Ascending aorta (tissue), 2 donors: Measurements from ENCODE around the gene VPS51. TPM values are rescaled to one million over a fixed set of nuclear protein-coding genes. Genes with fewer than 3 reads are reported as not detected.

ENCODE experiments used
- DNase-seq, 2 donors: peaks; one replicate each; pipeline ENCODE4 v3.0.0-alpha.2; 2019; ENCODE audit warnings: low spot score in 2 of 2
- H3K27ac ChIP-seq, 2 donors: fragments of 200-600 bp; sonication (generic); one replicate each; pipeline ENCODE4 v1.5.1; 2016 to 2017; ENCODE audit warnings: mild to moderate bottlenecking in 1 of 2
- H3K27me3 ChIP-seq: fragments of 200-600 bp; sonication (generic); one replicate; pipeline ENCODE4 v1.5.1; 2017
- H3K36me3 ChIP-seq, 2 donors: fragments of 200-600 bp; sonication (generic); one replicate each; pipeline ENCODE4 v1.5.1; 2016
- H3K4me1 ChIP-seq, 2 donors: fragments of 200-600 bp; sonication (generic); one replicate each; pipeline ENCODE4 v1.5.1; 2016 to 2017; ENCODE audit warnings: mild to moderate bottlenecking in 1 of 2
- H3K4me3 ChIP-seq, 2 donors: fragments of 200-600 bp; sonication (generic); one replicate each; pipeline ENCODE4 v1.5.1; 2016 to 2017; ENCODE audit warnings: mild to moderate bottlenecking in 1 of 2
- H3K9me3 ChIP-seq, 2 donors: fragments of 200-600 bp; sonication (generic); one replicate each; pipeline ENCODE4 v1.5.1; 2016
- intact Hi-C: fragments of 100-400 bp; cut with DNase I; formaldehyde crosslinking; loops from one replicate; pipeline ENCODE4 v1.15.1; 2023
- total RNA-seq: library from RNA; depleted of rRNA; stranded (reverse); fragments of >200 nt; gene quantifications from one replicate; pipeline ENCODE4 v1.1.0, GENCODE V29; 2016
- TF ChIP-seq, protein P1 (sequence below), 3 experiments: fragments of 200-600 bp in 2 of 3; fragments of 450-650 bp in 1 of 3; sonication (generic) in 2 of 3; IDR thresholded peaks; one replicate each; pipeline ENCODE4 v1.5.1; 2016 to 2019; ENCODE audit warnings: antibody characterized with exemption in 3 of 3, mild to moderate bottlenecking in 1 of 3, moderate library complexity in 1 of 3

VPS51 gene
- total RNA-seq: 226 TPM

DNA sequence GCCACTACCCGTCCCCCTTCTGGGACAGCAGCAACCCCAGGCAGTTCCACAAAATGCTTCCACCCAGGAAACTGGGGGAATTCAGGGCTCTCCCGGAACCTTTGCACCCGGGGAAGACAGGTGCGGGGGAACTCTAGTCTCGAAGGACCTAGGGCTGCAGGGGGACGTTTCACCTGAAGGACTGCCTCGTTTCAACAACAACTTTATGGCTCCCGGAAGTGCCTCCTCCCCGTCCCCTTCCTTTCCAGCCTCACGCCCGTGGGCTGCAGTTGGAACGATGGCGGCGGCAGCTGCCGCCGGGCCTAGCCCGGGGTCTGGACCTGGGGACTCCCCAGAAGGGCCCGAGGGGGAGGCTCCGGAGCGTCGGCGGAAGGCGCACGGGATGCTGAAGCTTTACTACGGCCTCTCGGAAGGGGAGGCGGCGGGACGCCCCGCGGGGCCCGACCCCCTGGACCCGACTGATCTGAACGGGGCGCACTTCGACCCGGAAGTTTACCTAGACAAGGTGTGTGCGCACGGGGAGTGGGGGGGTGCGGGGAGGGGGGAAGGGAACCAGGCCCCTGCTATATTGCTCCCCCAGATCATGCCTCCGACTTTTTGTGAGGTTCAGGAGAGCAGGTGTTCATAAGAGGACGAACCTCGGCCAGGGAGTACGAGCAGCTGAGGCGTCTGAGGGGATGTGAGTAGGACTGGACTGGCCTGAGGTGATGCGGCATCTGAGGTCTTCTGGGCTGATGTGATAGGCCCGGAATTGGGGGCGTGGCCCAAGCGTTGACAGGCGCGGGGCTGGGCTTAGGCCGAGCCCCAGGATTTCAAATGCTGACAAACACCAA, at the start of gene VPS51:
Gene VPS51 (plus strand): TSS at position 241 of the 833 bp plus-strand sequence. CDS start 37 bp downstream, at position 278.
- DNase-seq: peak; percentile 66 to 94
- TF ChIP-seq, protein P1, sequence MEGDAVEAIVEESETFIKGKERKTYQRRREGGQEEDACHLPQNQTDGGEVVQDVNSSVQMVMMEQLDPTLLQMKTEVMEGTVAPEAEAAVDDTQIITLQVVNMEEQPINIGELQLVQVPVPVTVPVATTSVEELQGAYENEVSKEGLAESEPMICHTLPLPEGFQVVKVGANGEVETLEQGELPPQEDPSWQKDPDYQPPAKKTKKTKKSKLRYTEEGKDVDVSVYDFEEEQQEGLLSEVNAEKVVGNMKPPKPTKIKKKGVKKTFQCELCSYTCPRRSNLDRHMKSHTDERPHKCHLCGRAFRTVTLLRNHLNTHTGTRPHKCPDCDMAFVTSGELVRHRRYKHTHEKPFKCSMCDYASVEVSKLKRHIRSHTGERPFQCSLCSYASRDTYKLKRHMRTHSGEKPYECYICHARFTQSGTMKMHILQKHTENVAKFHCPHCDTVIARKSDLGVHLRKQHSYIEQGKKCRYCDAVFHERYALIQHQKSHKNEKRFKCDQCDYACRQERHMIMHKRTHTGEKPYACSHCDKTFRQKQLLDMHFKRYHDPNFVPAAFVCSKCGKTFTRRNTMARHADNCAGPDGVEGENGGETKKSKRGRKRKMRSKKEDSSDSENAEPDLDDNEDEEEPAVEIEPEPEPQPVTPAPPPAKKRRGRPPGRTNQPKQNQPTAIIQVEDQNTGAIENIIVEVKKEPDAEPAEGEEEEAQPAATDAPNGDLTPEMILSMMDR (IDR thresholded peaks at IDR 0.05): peak in 1 of 3 experiments; percentile 20
- H3K27me3 ChIP-seq: no peaks in the 10 kb centered on the region
- intact Hi-C loops: loop anchor here (1.0 to 5.0 kb wide), 5 partner anchors 12 to 179 kb away; partner anchors contain the start of genes ARL2, ATG2A, CDCA5 and SNX15
- peaks cover 3 to 15% of the 10 kb centered on the region in 2 donors for H3K4me1 ChIP-seq
- peak within 1 kb of the TSS; percentile 73 to 80 for H3K4me3 ChIP-seq
- H3K9me3 ChIP-seq: no peaks in the 10 kb centered on the region
- peak within 1 kb of the TSS; percentile 86 to 95 for H3K27ac ChIP-seq
- H3K36me3 ChIP-seq: peaks cover 0 to 5% of the 10 kb centered on the region in 2 donors

GRCh38 chr11:65047581-65048422, 48.2 kb upstream of the VPS51 start:
- TF ChIP-seq, protein P1 (IDR thresholded peaks at IDR 0.05): no peak
- intact Hi-C loops: loop anchor here (10.0 kb wide), 1 partner anchor 617 kb away; the partner anchor contains the start of gene RELA
- H3K4me3 ChIP-seq: peak overlapping the region; percentile 65 to 69
- H3K4me1 ChIP-seq: peaks cover 0 to 16% of the 10 kb centered on the region in 2 donors
- peaks cover 0 to 12% of the 10 kb centered on the region in 2 donors for H3K36me3 ChIP-seq
- H3K27me3 ChIP-seq: no peaks in the 10 kb centered on the region
- H3K27ac ChIP-seq: peak overlapping the region; percentile 14 to 62
- DNase-seq: no peak
- no peaks in the 10 kb centered on the region for H3K9me3 ChIP-seq

- no peak overlapping the region for H3K27ac ChIP-seq
- H3K27me3 ChIP-seq: no peaks in the 10 kb centered on the region
- TF ChIP-seq, protein P1 (IDR thresholded peaks at IDR 0.05): no peak
- no peak overlapping the region for H3K4me3 ChIP-seq
- intact Hi-C loops: no loop called here
- H3K36me3 ChIP-seq: no peaks in the 10 kb centered on the region
- DNase-seq: no peak
- peaks cover 0 to 15% of the 10 kb centered on the region in 2 donors for H3K4me1 ChIP-seq
- H3K9me3 ChIP-seq: no peaks in the 10 kb centered on the region
These were observed 44.6 kb upstream of the VPS51 start for GRCh38 chr11:65051398-65051858.

DNA sequence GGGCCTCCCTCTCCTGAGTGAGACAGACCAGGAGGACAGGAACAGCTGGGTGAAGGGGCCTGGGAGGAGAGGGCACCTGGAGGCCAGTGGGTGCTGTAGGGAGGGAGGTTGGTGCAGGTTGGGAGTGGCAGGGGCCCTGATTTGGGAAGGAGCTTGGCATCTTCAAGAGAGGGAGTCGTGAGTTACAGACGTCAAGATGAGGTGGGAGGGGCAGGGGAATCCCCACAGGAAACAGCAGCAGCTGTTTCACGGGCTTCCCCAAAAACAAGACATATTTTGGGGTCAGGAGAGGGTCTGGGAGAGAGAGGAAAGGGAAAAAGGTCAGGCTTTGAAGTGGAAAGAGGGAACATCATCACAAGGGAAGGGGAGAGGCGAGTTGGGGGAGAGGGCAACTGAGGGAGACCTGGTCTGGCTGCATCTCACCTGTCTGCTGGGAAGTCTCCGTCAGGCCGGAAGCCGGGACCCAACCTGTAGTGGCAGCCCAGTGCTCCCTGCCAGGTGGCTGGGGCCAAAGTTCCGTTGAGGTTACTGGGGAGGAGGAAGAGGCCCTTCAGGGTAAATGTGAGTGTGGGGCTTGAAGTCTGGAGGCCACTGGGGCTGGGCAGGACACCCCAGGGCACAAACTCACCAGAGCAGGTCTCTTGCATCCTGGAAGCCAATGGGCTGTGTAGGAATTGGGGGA, 42.0 kb upstream of the VPS51 start:
- no peaks in the 10 kb centered on the region for H3K9me3 ChIP-seq
- no peak overlapping the region for H3K27ac ChIP-seq
- H3K36me3 ChIP-seq: no peaks in the 10 kb centered on the region
- no peak for DNase-seq
- TF ChIP-seq, protein P1 (IDR thresholded peaks at IDR 0.05): no peak
- no peak overlapping the region for H3K4me3 ChIP-seq
- intact Hi-C loops: no loop called here
- no peaks in the 10 kb centered on the region for H3K4me1 ChIP-seq
- H3K27me3 ChIP-seq: no peaks in the 10 kb centered on the region

DNA sequence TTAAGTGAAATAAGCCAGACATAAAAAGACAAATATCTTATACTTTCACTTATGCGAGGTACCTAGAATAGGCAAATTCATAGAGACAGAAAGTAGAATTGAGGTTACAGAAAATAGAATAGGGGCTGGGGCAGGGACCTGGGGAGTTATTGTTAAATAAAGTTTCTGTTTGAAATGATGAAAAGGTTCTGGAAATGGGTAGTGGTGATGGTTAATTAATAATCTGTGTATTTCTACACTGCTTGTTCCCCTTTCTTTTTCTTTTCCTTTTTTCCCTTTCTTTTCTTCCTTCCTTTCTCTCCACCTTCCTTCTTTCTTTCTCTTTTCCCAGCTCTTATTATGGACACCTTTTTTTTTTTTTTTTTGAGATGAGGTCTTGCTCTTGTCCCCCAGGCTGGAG, 40.5 kb upstream of the VPS51 start:
- TF ChIP-seq, protein P1 (IDR thresholded peaks at IDR 0.05): no peak

More for the DNA sequence above, 40.5 kb upstream of the VPS51 start:
- H3K4me3 ChIP-seq: no peak overlapping the region
- intact Hi-C loops: no loop called here
- no peak overlapping the region for H3K27ac ChIP-seq
- DNase-seq: no peak
- no peaks in the 10 kb centered on the region for H3K4me1 ChIP-seq
- no peaks in the 10 kb centered on the region for H3K9me3 ChIP-seq
- H3K36me3 ChIP-seq: no peaks in the 10 kb centered on the region
- H3K27me3 ChIP-seq: no peaks in the 10 kb centered on the region
